IMR-90 (cell line): Measurements from ENCODE around the gene AKIRIN2. TPM values are rescaled to one million over a fixed set of nuclear protein-coding genes. Genes with fewer than 3 reads are reported as not detected.
"Not testable (repeated sequence)": the region's sequence is repeated elsewhere in the genome, so short reads cannot be mapped to it uniquely, and the experiment has no call there.

ENCODE experiments used
- ATAC-seq: fragments of 200-7000 bp; cut with Tn5 transposase; 2 replicates; pipeline ENCODE4 v1.9.1; 2020; ENCODE audit warnings: low read depth, mild to moderate bottlenecking, moderate library complexity
- BruUV-seq: library from RNA; stranded (reverse); fragments of 400-500 nt; replicated peaks from 2 replicates; lab custom pipeline; 2021; lab: Mats Ljungman, UMichigan
- CTCF ChIA-PET: fragments of 300-600 bp; formaldehyde crosslinking; extraction: SDS; loops from one replicate; lab custom pipeline; 2021; ENCODE audit warnings: antibody characterized with exemption; lab: Yijun Ruan, JAX
- POLR2A ChIA-PET: fragments of 300-600 bp; sonication (Branson Sonifier 250); formaldehyde crosslinking; loops from one replicate; lab custom pipeline; 2022; ENCODE audit warnings: antibody characterized with exemption; ENCODE audit not compliant: unreplicated experiment; lab: Charles Lee
- DNase-seq: peaks from one replicate; pipeline ENCODE4 v3.0.0; 2013
- H2AFZ ChIP-seq: replicated peaks from 2 replicates; pipeline ENCODE3; 2013; ENCODE audit warnings: low read length, mild to moderate bottlenecking; ENCODE audit not compliant: poor library complexity
- H2AK5ac ChIP-seq: 2 replicates; pipeline ENCODE4 v1.6.1; 2013; ENCODE audit warnings: low read depth, low read length, inconsistent platforms
- H2AK9ac ChIP-seq: replicated peaks from 2 replicates; pipeline ENCODE3; 2013; ENCODE audit warnings: mild to moderate bottlenecking, low read depth, low read length, moderate library complexity; ENCODE audit not compliant: poor library complexity
- H2BK120ac ChIP-seq: 2 replicates; pipeline ENCODE4 v1.6.1; 2013; ENCODE audit warnings: low read depth, low read length, inconsistent platforms
- H2BK15ac ChIP-seq: 3 replicates; pipeline ENCODE4 v1.6.1; 2013; ENCODE audit warnings: low read depth, low read length, inconsistent platforms
- H2BK20ac ChIP-seq: 2 replicates; pipeline ENCODE4 v1.6.1; 2013; ENCODE audit warnings: low read depth, mild to moderate bottlenecking, inconsistent platforms, low read length, moderate library complexity
- H2BK5ac ChIP-seq: 2 replicates; pipeline ENCODE4 v1.6.1; 2013; ENCODE audit warnings: mild to moderate bottlenecking, low read depth, low read length, inconsistent platforms; ENCODE audit not compliant: poor library complexity, severe bottlenecking
- H3K14ac ChIP-seq: replicated peaks from 2 replicates; pipeline ENCODE4 v1.6.1; 2013; ENCODE audit warnings: low read depth, low read length, inconsistent platforms
- H3K18ac ChIP-seq: 2 replicates; pipeline ENCODE4 v1.6.1; 2013; ENCODE audit warnings: low read depth, low read length, control low read depth
- H3K23ac ChIP-seq: 2 replicates; pipeline ENCODE4 v1.6.1; 2013; ENCODE audit warnings: low read depth, low read length, inconsistent platforms
- H3K27ac ChIP-seq: 2 replicates; pipeline ENCODE4 v1.5.1; 2013; ENCODE audit warnings: mild to moderate bottlenecking, control low read depth, low read length; ENCODE audit not compliant: insufficient read depth
- H3K27me3 ChIP-seq: 2 replicates; pipeline ENCODE4 v1.6.1; 2013; ENCODE audit warnings: low read length; ENCODE audit not compliant: control insufficient read depth, insufficient read depth
- H3K36me3 ChIP-seq: 2 replicates; pipeline ENCODE4 v1.6.1; 2013; ENCODE audit warnings: low read length, mixed read lengths; ENCODE audit not compliant: control insufficient read depth, insufficient read depth
- H3K4ac ChIP-seq: 2 replicates; pipeline ENCODE4 v1.6.1; 2013; ENCODE audit warnings: low read depth, low read length, inconsistent platforms
- H3K4me1 ChIP-seq: 2 replicates; pipeline ENCODE4 v1.6.1; 2013; ENCODE audit warnings: low read length, mixed read lengths; ENCODE audit not compliant: control insufficient read depth, insufficient read depth
- H3K4me2 ChIP-seq: 2 replicates; pipeline ENCODE4 v1.6.1; 2013; ENCODE audit warnings: low read depth, mild to moderate bottlenecking, control low read depth, low read length, moderate library complexity
- H3K4me3 ChIP-seq: 2 replicates; pipeline ENCODE4 v1.5.1; 2013; ENCODE audit warnings: low read depth, mild to moderate bottlenecking, control low read depth, low read length, moderate library complexity; ENCODE audit not compliant: insufficient read depth
- H3K56ac ChIP-seq: 2 replicates; pipeline ENCODE4 v1.6.1; 2013; ENCODE audit warnings: low read length, inconsistent platforms; ENCODE audit not compliant: insufficient read depth; ENCODE audit errors: extremely low read depth
- H3K79me1 ChIP-seq, 2 experiments: 2 replicates each; pipeline ENCODE4 v1.6.1; 2013; ENCODE audit warnings: low read length in 2 of 2, inconsistent platforms in 1 of 2, low read depth in 1 of 2
- H3K9ac ChIP-seq: 2 replicates; pipeline ENCODE4 v1.6.1; 2013; ENCODE audit warnings: low read depth, low read length, control low read depth
- H3K9me1 ChIP-seq: 2 replicates; pipeline ENCODE4 v1.6.1; 2013; ENCODE audit warnings: low read length, inconsistent platforms; ENCODE audit not compliant: insufficient read depth
- H3K9me3 ChIP-seq: 2 replicates; pipeline ENCODE4 v1.6.1; 2013; ENCODE audit warnings: low read length; ENCODE audit not compliant: control insufficient read depth, insufficient read depth
- H4K20me1 ChIP-seq: 2 replicates; pipeline ENCODE4 v1.6.1; 2013; ENCODE audit warnings: low read length, inconsistent platforms; ENCODE audit not compliant: insufficient read depth
- H4K5ac ChIP-seq: 2 replicates; pipeline ENCODE4 v1.6.1; 2013; ENCODE audit warnings: mild to moderate bottlenecking, low read depth, low read length, control low read depth
- H4K8ac ChIP-seq, 2 experiments: 2 replicates each; pipeline ENCODE4 v1.6.1; 2013; ENCODE audit warnings: low read depth in 2 of 2, low read length in 2 of 2, control low read depth in 1 of 2, inconsistent platforms in 1 of 2
- H4K91ac ChIP-seq: 2 replicates; pipeline ENCODE4 v1.6.1; 2013; ENCODE audit warnings: low read depth, low read length, inconsistent platforms; ENCODE audit not compliant: insufficient read depth
- WGBS, 2 experiments: methylation state at CpG; one replicate each; pipeline versions ENCODE4 v1.1.5 to v1.1.7; 2013; ENCODE audit warnings: missing lambda C conversion rate in 2 of 2; ENCODE audit not compliant: insufficient read length in 1 of 2; ENCODE audit errors: extremely low coverage in 2 of 2; 5-methylcytosine and 5-hydroxymethylcytosine counted together
- dilution Hi-C: fragments of 300-500 bp; cut with HindIII; formaldehyde crosslinking; loops from one replicate; pipeline ENCODE4 v1.14.3; 2018; ENCODE audit warnings: low sequenced_read_pairs; ENCODE audit not compliant: unreplicated experiment
- in situ Hi-C: fragments of 300-500 bp; cut with MboI; formaldehyde crosslinking; loops from 3 replicates; pipeline ENCODE4 v1.14.3; 2019; ENCODE audit warnings: low sequenced_read_pairs, inconsistent platforms, mixed read lengths
- intact Hi-C: fragments of 100-400 bp; cut with micrococcal nuclease; formaldehyde crosslinking; loops from 2 replicates; pipeline ENCODE4 v1.10.0; 2022
- polyA plus RNA-seq, 3 experiments: library from polyadenylated mRNA; depleted of rRNA; stranded (reverse); fragments of >200 nt; gene quantifications; 2 replicates each; pipeline ENCODE4 v1.2.3, GENCODE V29; 2012; ENCODE audit warnings: low replicate concordance in 1 of 3
- total RNA-seq: library from RNA; depleted of rRNA; stranded (reverse); fragments of >200 nt; gene quantifications from 2 replicates; pipeline ENCODE4 v1.2.3, GENCODE V29; 2012

AKIRIN2 gene
- total and polyA plus RNA-seq, 2 of the 4 experiments (the other 2 are of a cell fraction) = 7.9 to 26.6 TPM

- H2AK5ac ChIP-seq, H3K9me1 ChIP-seq, H3K56ac ChIP-seq, H4K5ac ChIP-seq, BruUV-seq, H4K91ac ChIP-seq, H3K27ac ChIP-seq, intact Hi-C loops, H2BK120ac ChIP-seq, H3K14ac ChIP-seq, H2BK20ac ChIP-seq, H3K27me3 ChIP-seq, H2AFZ ChIP-seq, H3K4me2 ChIP-seq, H3K9ac ChIP-seq, CTCF ChIA-PET, H3K36me3 ChIP-seq, ATAC-seq, H2AK9ac ChIP-seq, H3K4me3 ChIP-seq, H3K18ac ChIP-seq, H2BK15ac ChIP-seq, H4K8ac ChIP-seq, H3K23ac ChIP-seq, H2BK5ac ChIP-seq, H3K9me3 ChIP-seq, dilution Hi-C loops, H3K4ac ChIP-seq, POLR2A ChIA-PET, DNase-seq, in situ Hi-C loops: not testable (repeated sequence)
- Histone ChIP-seq H3K79me1 (peaks cover 0 to 49% of the 10 kb centered on the region in 2 experiments; a peak in 2 of 4 replicates), H4K20me1 (peaks cover 98% of the 10 kb centered on the region), H3K4me1 (peaks cover 22% of the 10 kb centered on the region)
- WGBS, 2 experiments = 100% methylated on average over 2 of the region's 11 CpGs; no CpG with 5 or more reads in 1 of the 2 experiments
These were observed 15.3 kb downstream of the AKIRIN2 start for GRCh38 chr6:87686636-87687205.
